ENCODE results near the gene SPATA2L.
A peak's percentile ranks its signal among the peaks of the same experiment; 100 is the strongest.
"Not testable (repeated sequence)": the region's sequence is repeated elsewhere in the genome, so short reads cannot be mapped to it uniquely, and the experiment has no call there.

The SPATA2L gene

GRCh38 chr16:89689142-89689541, 12.4 kb downstream of the SPATA2L start:
- no peak for DNase-seq

- DNase-seq = no peak
Measured at GRCh38 chr16:89688395-89688794, 13.1 kb downstream of the SPATA2L start.

- no peak for DNase-seq
Measured at GRCh38 chr16:89687092-89687940, 14.2 kb downstream of the SPATA2L start.

- DNase-seq = peak; percentile 87
Measured at GRCh38 chr16:89686520-89687091, 14.9 kb downstream of the SPATA2L start, which contains the start of gene CDK10. TSS of gene CDK10 (plus strand) at chr16:89686689. CDS start at chr16:89686711, 22 bp downstream.

GRCh38 chr16:89685916-89686315, 15.6 kb downstream of the SPATA2L start:
- no peak for DNase-seq

- DNase-seq = no peak
Measured at GRCh38 chr16:89678258-89678657, 23.2 kb downstream of the SPATA2L start.

- DNase-seq = no peak
Measured at GRCh38 chr16:89672177-89672941, 29.1 kb downstream of the SPATA2L start.

GRCh38 chr16:89671565-89671964, 29.9 kb downstream of the SPATA2L start:
- not testable (repeated sequence) for DNase-seq

GRCh38 chr16:89670496-89671431, 30.7 kb downstream of the SPATA2L start:
- no peak for DNase-seq

GRCh38 chr16:89669755-89670154, 31.8 kb downstream of the SPATA2L start:
- no peak for DNase-seq

- no peak for DNase-seq
Measured at GRCh38 chr16:89668790-89669158, 32.7 kb downstream of the SPATA2L start.

GRCh38 chr16:89667633-89668032, 33.9 kb downstream of the SPATA2L start:
- no peak for DNase-seq

GRCh38 chr16:89667000-89667399, 34.5 kb downstream of the SPATA2L start:
- DNase-seq = not testable (repeated sequence)

GRCh38 chr16:89664238-89664637, 37.3 kb downstream of the SPATA2L start:
- DNase-seq = not testable (repeated sequence)

GRCh38 chr16:89661215-89661614, 40.3 kb downstream of the SPATA2L start:
- DNase-seq = no peak

GRCh38 chr16:89660146-89660545, 41.4 kb downstream of the SPATA2L start:
- DNase-seq = no peak

- DNase-seq = no peak
Measured at GRCh38 chr16:89658221-89658879, 43.2 kb downstream of the SPATA2L start.

- DNase-seq = peak; percentile 90
Measured at GRCh38 chr16:89657442-89658220, 43.9 kb downstream of the SPATA2L start, which contains the start of the genes CHMP1A and SPATA33. TSS of gene CHMP1A (minus strand) at chr16:89657708. CDS start at chr16:89657588, 120 bp downstream. TSS of gene SPATA33 (plus strand) at chr16:89657836. CDS start at chr16:89657912, 76 bp downstream.

GRCh38 chr16:89656435-89657121, 44.9 kb downstream of the SPATA2L start:
- DNase-seq = no peak

- no peak for DNase-seq
Measured at GRCh38 chr16:89655062-89655643, 46.4 kb downstream of the SPATA2L start.
